GM23248 (cell line): ENCODE results near the gene RNLS. TPM values are rescaled to one million over a fixed set of nuclear protein-coding genes. Genes with fewer than 3 reads are reported as not detected.

Experiments
- DNase-seq: peaks from one replicate; pipeline ENCODE4 v3.0.0-alpha.2; 2015
- H2AFZ ChIP-seq: fragments of 200-600 bp; sonication (generic); 2 replicates; pipeline ENCODE4 v1.6.1; 2016; ENCODE audit warnings: antibody characterized with exemption
- H3F3A ChIP-seq: fragments of 200-600 bp; sonication (generic); 2 replicates; pipeline ENCODE4 v1.6.1; 2016; ENCODE audit warnings: mild to moderate bottlenecking, antibody characterized with exemption, mixed run types; ENCODE audit not compliant: insufficient read depth
- H3K27ac ChIP-seq: fragments of 200-600 bp; sonication (generic); 2 replicates; pipeline ENCODE4 v1.5.1; 2016; ENCODE audit warnings: mild to moderate bottlenecking
- H3K27me3 ChIP-seq: fragments of 200-600 bp; sonication (generic); replicated peaks from 2 replicates; pipeline ENCODE4 v1.6.1; 2016; ENCODE audit warnings: mild to moderate bottlenecking; ENCODE audit not compliant: insufficient read depth
- H3K36me3 ChIP-seq: fragments of 200-600 bp; sonication (generic); 2 replicates; pipeline ENCODE4 v1.6.1; 2016; ENCODE audit warnings: low read depth, mild to moderate bottlenecking
- H3K4me1 ChIP-seq: fragments of 200-600 bp; sonication (generic); 2 replicates; pipeline ENCODE4 v1.6.1; 2016; ENCODE audit warnings: mild to moderate bottlenecking; ENCODE audit not compliant: insufficient read depth
- H3K4me2 ChIP-seq: fragments of 200-600 bp; sonication (generic); one replicate; pipeline ENCODE4 v1.6.1; 2016; ENCODE audit warnings: mild to moderate bottlenecking; ENCODE audit not compliant: unreplicated experiment
- H3K4me3 ChIP-seq: fragments of 200-600 bp; sonication (generic); 2 replicates; pipeline ENCODE4 v1.5.1; 2016; ENCODE audit warnings: mild to moderate bottlenecking
- H3K79me2 ChIP-seq: fragments of 200-600 bp; sonication (generic); 2 replicates; pipeline ENCODE4 v1.6.1; 2016; ENCODE audit warnings: mild to moderate bottlenecking; ENCODE audit not compliant: insufficient read depth
- H3K9ac ChIP-seq: fragments of 200-600 bp; sonication (generic); 2 replicates; pipeline ENCODE4 v1.6.1; 2016; ENCODE audit warnings: mild to moderate bottlenecking
- H3K9me2 ChIP-seq: fragments of 200-600 bp; sonication (generic); 2 replicates; pipeline ENCODE4 v1.6.1; 2016; ENCODE audit warnings: mixed run types, mild to moderate bottlenecking, moderate library complexity; ENCODE audit not compliant: insufficient read depth
- H3K9me3 ChIP-seq: fragments of 200-600 bp; sonication (generic); one replicate; pipeline ENCODE4 v1.6.1; 2017; ENCODE audit warnings: low read depth
- H4K20me1 ChIP-seq: fragments of 200-600 bp; sonication (generic); 2 replicates; pipeline ENCODE4 v1.6.0; 2016; ENCODE audit not compliant: insufficient read depth
- EZH2 ChIP-seq: fragments of 200-600 bp; sonication (generic); IDR thresholded peaks from 2 replicates; pipeline ENCODE4 v1.6.1; 2018; ENCODE audit warnings: antibody characterized with exemption, mild to moderate bottlenecking; ENCODE audit not compliant: insufficient read depth, poor library complexity, severe bottlenecking
- EZH2phosphoT487 ChIP-seq: fragments of 200-600 bp; sonication (generic); IDR thresholded peaks from 2 replicates; pipeline ENCODE4 v1.6.1; 2018; ENCODE audit warnings: antibody characterized with exemption, moderate library complexity, mild to moderate bottlenecking, low read depth; ENCODE audit not compliant: insufficient read depth
- WGBS, 2 experiments: methylation state at CpG; one replicate each; pipeline ENCODE4 v1.1.6; 2015 to 2017; ENCODE audit warnings: low lambda C conversion rate in 2 of 2, low coverage in 1 of 2; ENCODE audit errors: missing lambda C conversion rate in 2 of 2; 5-methylcytosine and 5-hydroxymethylcytosine counted together
- in situ Hi-C: fragments of 300-500 bp; cut with MboI; formaldehyde crosslinking; loops from 2 replicates; pipeline ENCODE4 v1.15.0; 2020
- polyA plus RNA-seq: library from polyadenylated mRNA; unstranded; fragments of >200 nt; fragmentation: Nextera tagmentation; extraction: Ambion mirVana; gene quantifications from 2 replicates; pipeline ENCODE4 v1.2.1, GENCODE V29; 2016
- total RNA-seq: library from RNA; depleted of rRNA; stranded (reverse); fragments of >200 nt; shearing (Covaris generic); gene quantifications from 2 replicates; pipeline ENCODE4 v1.2.3, GENCODE V29; 2014

RNLS gene
- total and polyA plus RNA-seq, 2 experiments from 2014 or later = 11.5 to 23.1 TPM

DNA sequence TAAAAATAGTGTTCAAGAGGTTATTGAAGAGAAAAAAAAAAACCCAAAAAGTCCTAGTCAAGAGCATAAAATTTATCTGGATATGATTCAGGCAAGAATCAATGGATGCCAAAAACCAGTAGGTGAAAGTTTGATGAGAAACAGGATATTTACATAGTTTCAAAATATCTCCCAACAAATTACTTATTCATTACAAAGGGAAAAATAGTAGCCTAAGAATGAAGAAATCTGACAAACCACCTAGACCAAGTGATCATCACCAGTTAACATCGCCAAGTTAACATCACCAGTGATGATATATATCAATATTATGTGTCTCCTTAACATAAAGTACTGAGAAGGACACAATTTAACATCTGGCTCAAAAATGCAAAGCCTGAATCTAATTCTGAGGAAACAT, 85.2 kb downstream of the RNLS start:
- Histone ChIP-seq H3F3A (peaks cover 29% of the 10 kb centered on the region; the same call in 1 of the 2 replicates), H3K4me1 (peaks cover 32% of the 10 kb centered on the region), H3K79me2 (no peaks in the 10 kb centered on the region), H3K4me3 (no peak overlapping the region), H2AFZ (no peak overlapping the region), H3K27me3 (no peaks in the 10 kb centered on the region), H4K20me1 (no peaks in the 10 kb centered on the region), H3K9ac (no peak overlapping the region), H3K27ac (no peak overlapping the region), H3K9me2 (no peaks in the 10 kb centered on the region), H3K4me2 (no peak overlapping the region), H3K36me3 (no peaks in the 10 kb centered on the region), H3K9me3 (no peaks in the 10 kb centered on the region)
- WGBS, 2 experiments = 50 to 59% methylated on average over 1 of the region's 1 CpG
- peak; percentile 3 for DNase-seq
- in situ Hi-C loops = no loop called here
- no peak for TF ChIP-seq EZH2phosphoT487
- TF ChIP-seq EZH2 = no peak

DNA sequence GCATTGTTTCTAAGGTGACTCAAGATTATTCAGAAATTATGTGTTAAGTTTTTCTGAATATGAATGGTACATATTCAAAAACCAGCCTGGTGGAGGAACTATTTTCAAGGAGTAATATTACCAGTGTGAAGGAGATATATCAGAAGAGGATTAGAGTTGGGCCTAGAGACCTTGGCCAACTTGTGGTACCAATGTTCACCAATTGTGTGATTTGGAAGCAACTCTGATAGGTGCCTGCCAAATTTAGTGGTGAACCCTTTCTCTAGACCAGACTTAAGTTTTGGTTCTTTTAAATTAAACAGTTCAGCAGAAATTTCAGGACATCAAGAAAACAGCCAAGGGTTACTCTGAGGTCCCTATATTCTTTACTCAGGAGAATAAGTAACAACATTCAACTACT, 88.6 kb downstream of the RNLS start:
- in situ Hi-C loops = no loop called here
- H3K79me2 ChIP-seq = no peaks in the 10 kb centered on the region
- H3K36me3 ChIP-seq = no peaks in the 10 kb centered on the region
- no peaks in the 10 kb centered on the region for H3K9me2 ChIP-seq
- H3F3A ChIP-seq = peaks cover 18% of the 10 kb centered on the region; the same call in 1 of the 2 replicates
- H4K20me1 ChIP-seq = no peaks in the 10 kb centered on the region
- H3K9ac ChIP-seq = no peak overlapping the region
- no peak overlapping the region for H3K4me2 ChIP-seq
- no peak for TF ChIP-seq EZH2
- TF ChIP-seq EZH2phosphoT487 = no peak
- H3K4me1 ChIP-seq = peaks cover 21% of the 10 kb centered on the region
- H3K27me3 ChIP-seq = no peaks in the 10 kb centered on the region
- no peaks in the 10 kb centered on the region for H3K9me3 ChIP-seq
- H2AFZ ChIP-seq = no peak overlapping the region
- no peak for DNase-seq
- H3K4me3 ChIP-seq = no peak overlapping the region
- no peak overlapping the region for H3K27ac ChIP-seq

- Histone ChIP-seq H3F3A (peaks cover 13% of the 10 kb centered on the region; the same call in 1 of the 2 replicates), H3K4me1 (peaks cover 17% of the 10 kb centered on the region), H3K79me2 (no peaks in the 10 kb centered on the region), H3K9me2 (no peaks in the 10 kb centered on the region), H3K9me3 (no peaks in the 10 kb centered on the region), H3K9ac (no peak overlapping the region), H3K36me3 (no peaks in the 10 kb centered on the region), H2AFZ (no peak overlapping the region; the same call in 1 of the 2 replicates), H3K4me3 (no peak overlapping the region), H3K27ac (no peak overlapping the region), H3K27me3 (no peaks in the 10 kb centered on the region), H4K20me1 (no peaks in the 10 kb centered on the region), H3K4me2 (no peak overlapping the region)
- 58 to 61% methylated on average over 3 of the region's 3 CpGs for WGBS, 2 experiments
- peak; percentile 39 for DNase-seq
- in situ Hi-C loops = no loop called here
- TF ChIP-seq EZH2phosphoT487 (no peak), EZH2 (no peak)
These were observed 89.2 kb downstream of the RNLS start for GRCh38 chr10:88493691-88494483.

DNA sequence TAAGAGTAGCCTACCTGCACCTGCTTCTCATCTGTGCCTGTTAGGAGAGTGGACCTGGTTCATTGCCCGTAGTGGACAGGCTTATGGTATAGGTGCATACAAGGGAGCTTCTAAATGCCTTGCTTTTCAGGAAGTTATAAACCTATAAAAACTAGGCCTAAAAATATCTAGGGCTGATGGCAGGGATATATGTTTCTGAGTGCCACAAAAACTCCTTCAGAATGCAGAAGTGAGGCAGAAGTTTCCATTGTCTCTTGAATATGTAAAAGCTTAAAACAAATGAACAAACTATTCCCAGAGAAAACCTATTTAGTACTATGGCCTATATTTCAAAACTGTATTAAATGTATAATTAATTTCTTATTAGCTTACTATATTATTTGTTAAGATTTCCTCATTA, 91.8 kb downstream of the RNLS start:
- Histone ChIP-seq H3K4me1 (peaks cover 9% of the 10 kb centered on the region; the same call in 1 of the 2 replicates), H3K27ac (no peak overlapping the region), H3K36me3 (no peaks in the 10 kb centered on the region), H3K4me2 (no peak overlapping the region), H2AFZ (no peak overlapping the region), H3K27me3 (no peaks in the 10 kb centered on the region), H3K9me2 (no peaks in the 10 kb centered on the region), H3K4me3 (no peak overlapping the region), H3K79me2 (no peaks in the 10 kb centered on the region), H3K9ac (no peak overlapping the region), H4K20me1 (no peaks in the 10 kb centered on the region), H3K9me3 (no peaks in the 10 kb centered on the region), H3F3A (no peaks in the 10 kb centered on the region)
- DNase-seq = no peak
- in situ Hi-C loops = no loop called here
- WGBS, 2 experiments = 94 to 97% methylated on average over 1 of the region's 1 CpG
- TF ChIP-seq EZH2 (no peak), EZH2phosphoT487 (no peak)
